ENCODE results near the gene ANKRD13C.
A peak's percentile ranks its signal among the peaks of the same experiment; 100 is the strongest.
"Not testable (repeated sequence)": the region's sequence is repeated elsewhere in the genome, so short reads cannot be mapped to it uniquely, and the experiment has no call there.

Gene ANKRD13C

DNA sequence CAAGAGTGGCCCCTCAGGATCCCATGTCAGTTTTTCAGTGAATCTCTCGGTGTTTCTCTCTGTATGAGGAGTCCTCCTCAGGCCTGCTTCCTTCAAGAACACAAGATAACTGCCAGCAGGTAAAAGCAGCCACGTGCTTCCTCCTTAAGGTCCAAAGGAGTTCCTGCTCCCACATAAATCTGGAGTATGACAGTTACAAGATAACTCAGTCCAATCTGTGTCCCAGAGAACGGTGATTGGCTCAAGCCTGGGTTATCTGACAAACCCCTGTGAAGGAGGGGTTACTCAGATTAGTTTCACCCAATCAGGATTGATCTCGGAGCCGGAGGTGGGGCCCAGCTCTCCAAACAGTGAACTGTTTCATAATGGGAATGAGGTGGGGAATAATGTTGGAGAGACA lies 5.8 kb upstream of the ANKRD13C start:
- DNase-seq (ENCODE audit: low spot score) = no peak

DNA sequence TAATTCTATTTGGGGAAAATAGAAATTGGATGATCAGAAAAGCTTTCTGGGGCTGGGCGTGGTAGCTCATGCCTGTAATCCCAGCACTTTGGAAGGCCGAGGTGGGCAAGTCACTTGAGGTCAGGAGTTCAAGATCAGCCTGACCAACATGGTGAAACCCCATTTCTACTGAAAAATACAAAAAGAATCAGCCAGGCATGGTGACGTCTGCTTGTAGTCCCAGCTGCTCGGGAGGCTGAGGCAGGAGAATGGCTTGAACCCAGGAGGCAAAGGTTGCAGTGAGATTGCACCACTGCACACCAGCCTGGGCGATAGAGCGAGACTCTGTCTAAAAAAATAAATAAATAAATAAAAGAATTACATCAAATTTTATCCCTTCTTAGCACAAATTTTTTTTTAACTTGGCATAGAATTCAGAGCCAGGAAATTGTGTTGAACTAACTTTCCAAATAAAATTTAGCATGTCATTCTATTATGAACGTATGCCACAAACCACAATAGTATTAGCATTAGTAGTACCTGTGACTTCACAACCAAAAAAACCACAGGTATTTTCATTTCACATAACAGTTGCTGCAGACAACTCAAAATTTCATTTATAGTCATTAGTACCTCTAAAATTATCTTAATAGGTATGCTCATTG lies 4.5 kb upstream of the ANKRD13C start:
- no peak for DNase-seq (ENCODE audit: low spot score)

DNA sequence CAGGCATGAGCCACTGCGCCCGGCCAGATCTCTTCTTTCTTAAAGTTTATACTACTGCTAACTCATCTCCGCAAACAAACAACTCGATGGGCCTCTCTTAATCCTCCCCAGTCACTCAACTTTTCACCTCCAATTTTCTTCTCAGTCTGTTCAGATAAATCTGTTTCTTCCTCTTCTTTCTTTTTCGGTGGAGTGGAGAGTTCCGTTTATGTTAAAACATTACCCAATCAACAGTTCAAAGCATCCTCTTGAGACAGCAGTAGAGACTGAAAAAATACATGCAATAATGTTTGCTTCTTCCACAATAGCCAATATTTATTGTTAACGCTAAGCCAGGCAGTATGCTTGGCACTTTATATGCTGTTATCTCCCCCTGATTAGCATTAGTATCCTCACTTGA lies 1.4 kb upstream of the ANKRD13C start:
- no peak for DNase-seq (ENCODE audit: low spot score)

DNA sequence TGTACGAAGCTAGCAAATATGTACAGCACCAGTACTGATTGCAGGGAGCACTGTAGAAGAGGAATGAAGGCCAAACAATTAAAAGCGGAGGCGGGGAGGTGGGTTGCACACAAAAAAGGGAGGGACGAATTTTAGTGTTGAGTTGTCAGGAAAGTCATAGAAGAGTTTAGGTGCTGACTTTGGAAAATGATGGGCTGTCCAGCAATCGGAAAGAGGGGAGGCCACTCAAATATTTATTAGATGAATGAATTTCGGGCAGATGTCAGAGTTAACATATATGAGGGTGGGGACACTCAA lies 537 bp upstream of the ANKRD13C start:
- DNase-seq (ENCODE audit: low spot score) = no peak

DNA sequence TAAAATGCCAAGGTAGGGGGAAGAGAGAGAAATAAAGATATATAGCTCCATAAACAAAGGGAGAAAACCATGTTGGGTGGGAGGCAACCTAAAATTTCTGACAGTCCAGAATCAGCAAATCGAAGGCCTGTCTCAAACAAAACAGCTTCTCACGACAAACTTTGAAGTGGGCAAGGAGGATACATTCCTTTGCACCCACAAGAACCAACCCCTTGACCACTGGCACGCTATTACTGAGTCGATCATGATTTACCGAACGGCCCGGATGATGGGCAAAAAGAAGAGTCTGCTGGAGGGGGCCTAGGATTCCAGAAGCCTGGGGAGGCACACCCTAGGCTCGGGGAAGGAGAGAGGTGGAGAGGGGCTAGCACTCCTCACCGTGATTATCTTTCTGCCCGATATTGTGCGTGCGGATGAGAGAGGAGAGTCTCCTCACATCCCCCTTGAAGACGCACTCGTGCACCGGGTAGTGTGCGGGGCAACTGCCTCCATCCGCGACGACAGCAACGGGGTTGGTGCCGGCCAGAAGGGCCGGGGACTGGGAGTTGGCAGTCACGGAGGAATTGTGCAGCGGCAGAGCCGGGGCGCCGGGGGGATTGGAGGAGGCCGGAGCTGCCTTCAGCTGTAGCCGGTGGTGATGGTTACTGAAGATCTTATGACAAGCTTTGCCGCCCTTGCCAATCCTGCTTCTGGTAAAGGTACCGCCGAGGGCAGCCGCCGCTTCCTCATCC lies 756 bp downstream of the ANKRD13C start:
- peak; percentile 57 for DNase-seq (ENCODE audit: low spot score)

DNA sequence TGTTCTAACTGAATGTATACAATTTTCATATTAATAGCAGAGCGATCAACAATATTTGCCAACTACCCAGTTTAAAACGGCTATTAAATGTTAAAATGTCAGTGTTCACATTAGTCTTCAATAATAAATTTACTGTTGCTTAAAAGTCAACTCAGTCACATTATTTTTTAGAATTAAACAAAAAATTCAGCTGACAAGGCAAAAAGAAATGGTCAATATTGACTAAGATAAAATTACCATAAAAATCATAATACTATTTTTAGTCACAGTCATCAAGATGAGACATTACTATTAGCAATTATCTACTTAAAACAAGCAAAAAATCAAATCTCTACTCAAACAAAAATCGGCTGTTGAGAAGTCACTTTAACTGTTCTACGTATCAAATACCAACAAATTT lies 1.5 kb downstream of the ANKRD13C start:
- DNase-seq (ENCODE audit: low spot score) = no peak

DNA sequence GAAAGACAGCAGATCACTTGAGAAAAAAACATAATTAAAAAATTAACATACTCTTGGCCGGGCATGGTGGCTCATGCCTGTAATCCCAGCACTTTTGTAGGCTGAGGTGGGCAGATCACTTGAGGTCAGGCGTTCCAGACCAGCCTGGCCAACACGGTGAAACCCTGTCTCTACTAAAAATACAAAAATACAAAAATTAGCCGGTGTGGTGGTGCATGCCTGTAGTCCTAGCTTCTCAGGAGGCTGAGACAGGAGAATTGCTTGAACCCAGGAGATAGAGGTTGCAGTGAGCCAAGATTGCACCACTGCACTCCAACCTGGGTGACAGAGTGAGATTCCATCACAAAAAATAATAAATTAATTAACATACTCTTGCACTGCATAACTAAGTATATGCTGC lies 4.7 kb downstream of the ANKRD13C start:
- DNase-seq (ENCODE audit: low spot score) = not testable (repeated sequence)

DNA sequence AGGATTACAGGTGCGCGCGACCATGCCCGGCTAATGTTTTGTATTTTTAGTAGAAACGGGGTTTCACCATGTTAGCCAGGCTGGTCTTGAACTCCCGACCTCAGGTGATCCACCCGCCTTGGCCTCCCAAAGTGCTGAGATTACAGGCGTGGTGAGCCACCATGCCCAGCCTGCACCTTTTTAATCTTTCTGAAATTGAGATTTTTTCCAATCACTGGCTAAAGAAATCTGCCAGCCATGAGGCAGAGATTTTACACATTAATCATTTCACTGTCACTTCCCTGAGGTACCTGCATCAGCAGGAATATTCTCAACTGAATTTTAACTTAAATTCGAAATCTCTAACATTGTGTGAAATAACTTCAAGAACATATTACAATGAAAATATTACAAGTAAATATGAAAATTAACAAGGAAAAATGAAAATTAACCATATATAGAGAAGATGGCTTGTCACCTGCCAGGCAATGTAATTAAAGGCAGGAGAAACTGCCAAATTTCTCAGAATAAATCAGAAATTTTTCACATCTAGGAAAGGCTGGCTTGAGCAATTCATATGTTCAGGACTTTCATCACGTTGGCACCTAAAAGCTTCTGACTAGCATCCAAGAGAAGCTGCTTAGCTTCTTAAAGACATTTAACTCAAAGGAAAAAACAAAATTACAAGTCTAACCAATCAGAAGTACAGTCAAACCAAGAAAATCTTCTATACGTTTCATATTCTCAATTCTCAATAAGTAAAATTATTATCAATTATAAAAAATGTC lies 5.9 kb downstream of the ANKRD13C start:
- no peak for DNase-seq (ENCODE audit: low spot score)

DNA sequence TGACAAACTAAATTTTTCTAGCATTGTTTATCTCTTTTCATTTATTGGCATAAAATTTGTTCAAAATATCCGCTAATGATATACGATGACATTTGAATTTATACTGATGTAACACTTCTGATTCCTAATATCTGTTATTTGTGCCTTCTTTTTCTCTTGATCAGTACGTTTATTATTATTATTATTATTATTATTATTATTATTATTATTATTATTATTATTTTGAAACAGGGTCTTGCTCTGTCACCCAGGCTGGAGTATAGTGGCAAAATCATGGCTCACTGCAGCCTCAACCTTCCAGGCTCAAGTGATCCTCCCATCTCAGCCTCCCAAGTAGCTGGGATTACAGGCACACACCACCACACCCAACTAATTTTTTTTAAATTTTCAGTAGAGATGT lies 14.9 kb downstream of the ANKRD13C start:
- not testable (repeated sequence) for DNase-seq (ENCODE audit: low spot score)

DNA sequence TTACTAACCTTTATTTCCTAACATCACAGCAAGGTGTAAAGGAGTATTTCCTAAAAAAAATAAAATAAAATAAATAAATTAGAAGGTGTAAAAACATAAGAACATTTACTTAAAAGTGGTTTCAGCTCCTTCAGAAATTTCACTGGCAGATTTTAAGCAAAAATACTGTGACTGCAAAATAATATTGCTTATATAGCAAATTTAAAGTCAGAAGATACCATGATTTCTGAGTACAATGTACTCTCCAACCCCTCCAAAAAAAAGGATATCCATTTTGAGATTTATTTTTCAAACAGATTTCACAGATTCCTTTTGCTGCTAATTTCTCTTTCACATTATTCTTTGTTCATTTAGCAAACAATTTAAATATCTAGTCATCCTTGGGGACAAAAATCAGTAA lies 18.5 kb downstream of the ANKRD13C start:
- DNase-seq (ENCODE audit: low spot score) = no peak

DNA sequence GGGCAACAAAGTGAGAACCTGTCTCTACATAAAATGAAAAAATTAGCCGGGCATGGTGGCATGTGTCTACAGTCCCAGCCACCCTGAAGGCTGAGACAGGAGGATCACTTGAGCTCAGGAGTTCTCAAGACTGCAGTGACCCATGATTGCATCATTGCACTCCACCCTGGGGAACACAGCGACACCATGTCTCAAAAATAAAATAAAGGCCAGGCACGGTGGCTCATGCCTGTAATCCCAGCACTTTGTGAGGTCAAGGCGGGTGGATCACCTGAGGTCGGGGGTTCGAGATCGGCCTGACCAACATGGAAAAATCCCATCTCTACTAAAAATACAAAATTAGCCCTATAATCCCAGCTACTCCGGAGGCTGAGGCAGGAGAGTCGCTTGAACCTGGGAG lies 20.1 kb downstream of the ANKRD13C start:
- no peak for DNase-seq (ENCODE audit: low spot score)

DNA sequence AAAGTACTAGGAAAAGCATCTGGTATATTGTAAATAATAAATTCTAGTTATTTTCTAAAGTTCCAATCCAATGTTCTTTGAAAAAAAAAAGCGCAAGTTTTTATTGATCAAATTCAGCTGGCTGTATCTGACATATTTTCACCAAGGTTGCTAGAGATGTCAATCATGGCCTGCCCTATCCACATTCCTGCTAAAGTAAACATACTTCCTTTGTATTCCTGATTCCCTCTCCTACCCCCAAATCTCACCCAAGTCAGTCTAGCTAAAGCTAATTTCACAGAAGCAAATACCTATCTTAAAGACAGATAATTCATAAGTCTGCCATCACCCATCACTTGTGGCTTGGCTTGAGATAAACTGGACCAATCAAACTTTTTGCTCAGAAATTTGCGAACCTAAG lies 21.3 kb downstream of the ANKRD13C start:
- no peak for DNase-seq (ENCODE audit: low spot score)

DNA sequence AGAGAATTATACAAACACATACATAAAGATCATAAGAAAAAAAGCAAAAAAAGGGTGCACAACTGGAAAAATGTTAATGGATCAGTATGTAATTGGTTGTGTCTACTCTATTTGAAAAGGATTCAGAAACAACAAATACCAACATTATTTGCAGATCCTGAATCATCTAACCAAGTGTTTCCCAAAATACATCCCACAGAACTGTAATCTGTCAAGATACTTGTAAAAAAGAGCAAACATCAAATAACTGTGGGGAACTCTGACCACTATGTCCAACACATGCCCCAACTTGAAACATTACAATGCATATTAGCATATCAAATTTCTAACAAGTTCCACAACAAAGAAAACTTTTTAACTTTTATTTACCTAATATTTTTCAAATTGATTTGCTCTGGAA lies 22.6 kb downstream of the ANKRD13C start:
- peak; percentile 15 for DNase-seq (ENCODE audit: low spot score)

DNA sequence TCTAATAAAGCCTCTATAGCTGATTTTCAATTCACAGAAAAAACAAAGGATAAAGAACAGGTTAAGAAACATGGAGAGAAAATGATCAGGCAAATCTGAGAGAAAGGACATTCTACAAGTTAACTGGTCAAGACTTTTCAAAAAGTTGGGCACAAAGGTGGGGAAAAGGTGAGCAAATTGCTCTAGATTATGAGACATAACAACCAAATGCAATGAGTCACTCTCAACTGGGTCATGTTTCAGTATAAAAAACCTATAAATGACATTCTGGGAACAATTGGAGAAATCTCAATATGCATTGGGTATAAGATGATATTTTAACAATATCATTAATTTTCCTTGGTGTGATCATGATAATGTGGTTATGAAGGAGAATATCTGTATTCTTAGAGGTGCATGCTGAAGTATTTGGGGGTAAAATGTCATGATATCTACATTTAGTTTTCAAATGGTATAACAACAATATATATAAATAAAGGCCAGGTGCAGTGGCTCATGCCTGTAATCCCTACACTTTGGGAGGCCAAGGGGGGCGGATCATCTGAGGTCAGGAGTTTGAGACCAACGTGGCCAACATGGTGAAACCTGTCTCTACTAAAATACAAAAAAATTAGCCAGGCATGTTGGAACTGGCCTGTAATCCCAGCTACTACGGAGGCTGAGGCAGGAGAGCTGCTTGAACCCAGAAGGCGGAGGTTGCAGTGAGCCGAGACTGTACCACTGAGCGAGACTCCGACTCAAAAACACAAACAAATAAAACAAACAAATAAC lies 27.0 kb downstream of the ANKRD13C start:
- no peak for DNase-seq (ENCODE audit: low spot score)

DNA sequence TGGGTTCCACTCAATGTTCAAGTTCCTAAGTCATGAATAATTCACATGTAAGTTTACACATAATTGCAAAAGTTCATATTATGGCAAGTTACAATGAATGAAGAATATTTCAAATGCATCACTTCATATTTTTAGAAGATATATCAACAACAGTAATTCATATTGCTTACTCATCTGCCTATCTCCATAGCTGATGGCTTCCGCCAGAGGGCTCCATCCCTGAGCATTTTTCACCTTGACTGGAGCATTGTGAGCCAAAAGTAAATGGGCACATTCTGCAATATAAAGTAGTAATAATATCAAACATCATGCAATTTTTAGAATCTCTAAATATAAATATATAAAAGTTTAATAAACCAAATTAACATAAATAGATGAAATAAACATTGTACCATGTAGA lies 29.8 kb downstream of the ANKRD13C start:
- no peak for DNase-seq (ENCODE audit: low spot score)

DNA sequence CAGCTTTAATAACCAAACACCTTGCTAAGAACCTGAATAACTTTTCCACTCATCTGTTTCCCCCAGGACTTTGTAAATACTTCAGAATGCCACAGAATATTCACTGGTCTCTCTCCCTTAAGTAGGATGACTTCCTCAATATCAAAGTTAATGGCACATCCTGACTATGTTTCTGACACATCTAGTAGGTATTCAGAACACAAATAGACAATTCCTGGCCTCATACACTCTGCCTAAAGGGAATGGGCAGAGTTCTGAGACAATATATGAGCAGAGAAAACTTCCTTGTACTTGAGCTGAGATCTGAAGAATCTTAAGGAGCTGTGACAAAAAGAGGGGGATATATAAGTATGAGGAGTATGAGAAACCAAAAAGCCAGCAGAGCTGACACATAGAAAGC lies 34.8 kb downstream of the ANKRD13C start:
- DNase-seq (ENCODE audit: low spot score) = peak; percentile 60

DNA sequence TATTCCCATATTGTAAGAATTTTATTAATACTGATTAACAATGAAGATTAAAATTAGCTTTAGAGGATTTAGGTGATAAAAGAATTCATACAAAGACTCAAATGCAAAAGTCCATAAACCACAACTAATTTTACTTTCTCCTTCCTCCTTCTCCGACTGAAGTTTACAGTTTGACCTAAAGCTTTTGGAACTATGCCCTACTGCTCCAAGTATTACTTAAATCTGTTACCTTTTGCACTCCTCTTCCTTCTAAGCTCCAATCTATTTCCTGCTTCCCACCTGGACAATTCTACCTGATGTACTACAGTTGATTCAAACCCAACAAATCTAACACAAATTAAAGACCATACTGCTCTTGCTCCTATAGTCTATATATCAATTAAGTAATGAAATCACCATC lies 36.3 kb downstream of the ANKRD13C start:
- no peak for DNase-seq (ENCODE audit: low spot score)

DNA sequence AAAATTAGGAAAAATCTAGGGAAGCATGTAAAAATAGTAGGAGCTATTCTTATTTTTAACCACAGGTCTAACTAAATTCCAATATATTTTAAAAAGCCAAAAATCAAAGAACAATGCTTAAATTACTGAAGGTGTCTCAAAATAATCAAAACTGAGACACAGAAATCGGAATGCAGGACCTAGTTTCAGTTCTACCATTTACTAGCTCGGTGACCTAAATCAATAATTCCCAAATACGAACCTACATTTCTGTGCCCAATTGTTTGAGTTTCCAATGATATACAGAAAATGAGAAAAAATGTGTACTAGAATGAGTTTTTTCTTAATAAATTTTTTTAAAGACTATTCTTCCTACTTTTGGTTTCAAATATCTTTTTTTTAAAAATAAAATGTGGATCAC lies 37.4 kb downstream of the ANKRD13C start:
- DNase-seq (ENCODE audit: low spot score) = no peak

DNA sequence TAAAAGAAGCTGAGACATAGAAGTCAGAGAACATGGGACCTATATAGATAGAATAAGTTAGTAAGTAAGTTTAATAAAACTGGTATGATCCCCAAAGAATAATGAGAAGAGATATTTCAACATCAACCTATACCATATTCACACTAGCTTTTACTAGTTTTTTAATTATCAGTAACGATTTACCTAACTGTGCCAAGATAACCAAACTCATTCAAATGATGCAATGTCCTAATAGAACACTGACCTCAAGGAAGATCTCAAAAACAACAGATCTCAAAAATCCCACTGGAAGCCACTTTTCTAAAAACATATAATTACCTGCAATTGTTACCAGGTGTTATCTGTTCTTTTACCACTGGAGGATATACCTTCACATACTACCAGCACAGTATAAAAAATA lies 38.7 kb downstream of the ANKRD13C start:
- no peak for DNase-seq (ENCODE audit: low spot score)

DNA sequence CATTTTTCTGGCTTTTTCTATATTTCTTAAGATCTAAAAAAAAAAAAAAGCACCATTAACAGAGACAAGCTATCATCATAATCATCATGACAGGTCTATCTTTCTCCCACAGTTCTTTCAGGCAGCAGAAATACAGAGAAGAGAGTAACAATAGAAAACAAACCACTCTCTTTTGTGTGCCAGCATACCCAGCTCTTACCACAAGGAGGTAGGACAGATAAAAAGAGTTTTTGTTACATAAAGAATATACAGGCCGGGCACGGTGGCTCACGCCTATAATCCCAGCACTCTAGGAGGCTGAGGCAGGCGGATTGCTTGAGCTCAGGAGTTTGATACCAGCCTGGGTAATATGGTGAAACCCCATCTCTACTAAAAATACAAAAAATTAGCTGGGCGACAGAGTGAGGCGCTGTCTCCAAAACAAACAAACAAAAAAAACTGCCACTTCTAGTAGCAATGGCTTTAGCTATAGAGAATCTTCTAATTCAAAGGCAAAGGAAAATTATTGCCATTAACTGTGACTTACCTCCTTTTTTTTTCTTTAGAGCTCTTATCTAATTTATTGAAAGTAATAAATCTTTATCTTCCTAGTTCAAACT lies 39.7 kb downstream of the ANKRD13C start:
- DNase-seq (ENCODE audit: low spot score) = no peak

DNA sequence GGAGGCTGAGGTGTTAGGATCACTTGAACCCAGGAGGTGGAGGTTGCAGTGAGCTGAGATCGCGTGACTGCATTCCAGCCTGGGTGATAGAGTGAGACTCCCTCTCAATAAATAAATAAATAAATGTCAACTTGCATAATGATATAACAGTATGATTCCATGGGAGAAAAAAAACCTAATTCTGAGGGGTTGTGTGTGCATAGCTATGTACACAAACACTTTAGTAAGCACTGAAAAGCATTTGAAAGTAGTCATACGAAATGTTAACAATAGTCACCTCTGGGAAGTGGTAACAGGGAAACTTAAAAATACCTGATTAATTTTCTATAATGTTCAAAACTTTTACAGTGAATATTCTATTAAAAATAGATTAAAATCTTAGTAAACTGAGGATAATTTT lies 43.2 kb downstream of the ANKRD13C start:
- no peak for DNase-seq (ENCODE audit: low spot score)

DNA sequence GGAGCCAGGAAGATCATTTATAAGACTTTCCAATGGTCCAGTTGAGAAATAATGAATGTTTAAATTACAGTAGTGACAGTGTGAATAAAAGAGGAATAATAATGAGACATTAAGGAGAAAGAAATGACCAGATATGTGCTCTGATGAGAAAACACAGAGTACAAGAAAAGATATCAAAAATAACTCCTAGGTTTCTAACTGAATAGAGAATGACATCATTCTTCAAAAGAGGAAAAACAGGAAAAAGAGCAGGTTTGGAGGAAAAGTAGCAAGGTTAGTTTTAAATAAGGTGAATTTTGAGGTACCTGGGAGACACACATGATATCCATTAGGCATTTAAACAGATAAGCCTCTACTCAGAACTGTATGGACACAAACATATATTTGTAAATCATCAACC lies 55.0 kb downstream of the ANKRD13C start:
- DNase-seq (ENCODE audit: low spot score) = no peak
